Left ventricle myocardium superior (tissue), 1 donor: ENCODE measurements around the gene FLNA. TPM values are rescaled to one million over a fixed set of nuclear protein-coding genes. Genes with fewer than 3 reads are reported as not detected.
"Not testable (repeated sequence)": the region's sequence is repeated elsewhere in the genome, so short reads cannot be mapped to it uniquely, and the experiment has no call there.

Experiments
- ATAC-seq: fragments of 200-7000 bp; cut with Tn5 transposase; one replicate; pipeline ENCODE4 v1.9.1; 2020; ENCODE audit warnings: mild to moderate bottlenecking, moderate library complexity
- DNase-seq: peaks from one replicate; pipeline ENCODE4 v3.0.0-alpha.2; 2020
- intact Hi-C: fragments of 100-400 bp; cut with micrococcal nuclease; formaldehyde crosslinking; loops from one replicate; pipeline ENCODE4 v1.11.0; 2022
- total RNA-seq: library from RNA; stranded (reverse); fragmentation: NEBNext Ultra II Directional; extraction: Animal tissue kit (Norgen Biotek cat#: 25700); gene quantifications from one replicate; pipeline ENCODE4 v1.2.1, GENCODE V29; 2021
- donor health status: DM: no; HTN: yes; CAD: no; lungs with severe emphysema.

The FLNA gene
- total RNA-seq, 1 donor from 2014 or later: 228 TPM

- intact Hi-C loops: no loop called here
- ATAC-seq (no peak), DNase-seq (no peak)
Measured at GRCh38 chrX:154401045-154401799, 26.8 kb upstream of the FLNA start.

- intact Hi-C loops: not testable (repeated sequence)
Measured at GRCh38 chrX:154400369-154400817, 26.0 kb upstream of the FLNA start.

GRCh38 chrX:154399527-154400368, 25.3 kb upstream of the FLNA start:
- ATAC-seq (no peak), DNase-seq (no peak)
- intact Hi-C loops: no loop called here

More at GRCh38 chrX:154400369-154400817, 26.0 kb upstream of the FLNA start:
- not testable (repeated sequence) for DNase-seq, ATAC-seq

- ATAC-seq (peak; percentile 65), DNase-seq (peak; percentile 92)
- intact Hi-C loops: no loop called here
Measured at GRCh38 chrX:154398668-154399526, 24.5 kb upstream of the FLNA start.

- intact Hi-C loops: no loop called here
- DNase-seq (peak; percentile 95), ATAC-seq (peak; percentile 93)
Measured at GRCh38 chrX:154397888-154398667, 23.6 kb upstream of the FLNA start, which contains the start of gene RPL10. Gene RPL10 (plus strand): TSS chrX:154398377. CDS start chrX:154398520, 143 bp downstream.

GRCh38 chrX:154396973-154397887, 22.8 kb upstream of the FLNA start:
- peak; percentile 84 for ATAC-seq
- intact Hi-C loops: no loop called here
- peak; percentile 87 for DNase-seq

- intact Hi-C loops, DNase-seq, ATAC-seq: not testable (repeated sequence)
Measured at GRCh38 chrX:154396363-154396762, 21.9 kb upstream of the FLNA start.

- peak; percentile 87 for ATAC-seq
- intact Hi-C loops, DNase-seq: not testable (repeated sequence)
Measured at GRCh38 chrX:154389812-154390747, 15.6 kb upstream of the FLNA start.

- intact Hi-C loops, DNase-seq: not testable (repeated sequence)
- peak; percentile 7 for ATAC-seq
Measured at GRCh38 chrX:154388649-154389048, 14.2 kb upstream of the FLNA start.

- DNase-seq, intact Hi-C loops: not testable (repeated sequence)
- peak; percentile 30 for ATAC-seq
Measured at GRCh38 chrX:154388094-154388493, 13.7 kb upstream of the FLNA start.

- ATAC-seq: peak; percentile 8
- intact Hi-C loops: no loop called here
- no peak for DNase-seq
Measured at GRCh38 chrX:154384284-154384892, 10.0 kb upstream of the FLNA start.

- intact Hi-C loops: no loop called here
- DNase-seq (no peak), ATAC-seq (no peak)
Measured at GRCh38 chrX:154383359-154384283, 9.2 kb upstream of the FLNA start.

- ATAC-seq: no peak
- DNase-seq: no peak
- intact Hi-C loops: no loop called here
Measured at GRCh38 chrX:154382483-154383069, 8.1 kb upstream of the FLNA start.

GRCh38 chrX:154381271-154381670, 6.8 kb upstream of the FLNA start:
- ATAC-seq: no peak
- intact Hi-C loops: no loop called here
- peak; percentile 13 for DNase-seq
